Stimulated activated CD4-positive, alpha-beta T cell treated with anti-CD3 and anti-CD28 coated beads, Interleukin-2, amount 100 ng/mL, for 4 hours (primary cell): ENCODE data around the gene SRPRB.
A peak's percentile ranks its signal among the peaks of the same experiment; 100 is the strongest.

Experiments used
- DNase-seq: peaks from one replicate; pipeline ENCODE4 v3.0.0-alpha.2; 2020; ENCODE audit warnings: low read depth

Gene SRPRB

GRCh38 chr3:133805702-133806475 lies at the start of gene SRPRB:
TSS of gene SRPRB (plus strand) at chr3:133805815. CDS start at chr3:133805849, 34 bp downstream.
- DNase-seq = peak; percentile 97

- DNase-seq = no peak
Observed at GRCh38 chr3:133756716-133757694, 48.6 kb upstream of the SRPRB start.

GRCh38 chr3:133757701-133758567 lies 47.7 kb upstream of the SRPRB start:
- no peak for DNase-seq

GRCh38 chr3:133758568-133758928 lies 47.1 kb upstream of the SRPRB start:
- no peak for DNase-seq

GRCh38 chr3:133758964-133759739 lies 46.5 kb upstream of the SRPRB start:
- DNase-seq = no peak

- DNase-seq = no peak
Observed at GRCh38 chr3:133759740-133760305, 45.8 kb upstream of the SRPRB start.

- DNase-seq = no peak
Observed at GRCh38 chr3:133760916-133761315, 44.7 kb upstream of the SRPRB start.

- DNase-seq = no peak
Observed at GRCh38 chr3:133761605-133762484, 43.8 kb upstream of the SRPRB start.

GRCh38 chr3:133762539-133762938 lies 43.1 kb upstream of the SRPRB start:
- no peak for DNase-seq

GRCh38 chr3:133763797-133764683 lies 41.6 kb upstream of the SRPRB start:
- DNase-seq = no peak

GRCh38 chr3:133765256-133765655 lies 40.4 kb upstream of the SRPRB start:
- no peak for DNase-seq

GRCh38 chr3:133767607-133768006 lies 38.0 kb upstream of the SRPRB start:
- DNase-seq = no peak

- no peak for DNase-seq
Observed at GRCh38 chr3:133769536-133769935, 36.1 kb upstream of the SRPRB start.

GRCh38 chr3:133773732-133774131 lies 31.9 kb upstream of the SRPRB start:
- DNase-seq = no peak

GRCh38 chr3:133775309-133775708 lies 30.3 kb upstream of the SRPRB start:
- DNase-seq = no peak

GRCh38 chr3:133775835-133776234 lies 29.8 kb upstream of the SRPRB start:
- DNase-seq = no peak

- DNase-seq = no peak
Observed at GRCh38 chr3:133776794-133777438, 28.7 kb upstream of the SRPRB start.
